Esophagus squamous epithelium (tissue), 4 donors: ENCODE measurements around the gene HSFX1.

Source experiments
- CTCF ChIP-seq, 6 experiments: fragments of 450-650 bp in 4 of 6; fragments of 200-600 bp in 2 of 6; sonication (generic) in 2 of 6; IDR thresholded peaks; one replicate each; pipeline ENCODE4 v1.5.1; 2016 to 2019; ENCODE audit warnings: antibody characterized with exemption in 6 of 6, mild to moderate bottlenecking in 4 of 6, moderate library complexity in 4 of 6
- POLR2A ChIP-seq, 4 donors: fragments of 450-650 bp; IDR thresholded peaks; one replicate each; pipeline ENCODE4 v1.6.1; 2017; ENCODE audit warnings: antibody characterized with exemption in 4 of 4, mild to moderate bottlenecking in 4 of 4, moderate library complexity in 3 of 4

DNA sequence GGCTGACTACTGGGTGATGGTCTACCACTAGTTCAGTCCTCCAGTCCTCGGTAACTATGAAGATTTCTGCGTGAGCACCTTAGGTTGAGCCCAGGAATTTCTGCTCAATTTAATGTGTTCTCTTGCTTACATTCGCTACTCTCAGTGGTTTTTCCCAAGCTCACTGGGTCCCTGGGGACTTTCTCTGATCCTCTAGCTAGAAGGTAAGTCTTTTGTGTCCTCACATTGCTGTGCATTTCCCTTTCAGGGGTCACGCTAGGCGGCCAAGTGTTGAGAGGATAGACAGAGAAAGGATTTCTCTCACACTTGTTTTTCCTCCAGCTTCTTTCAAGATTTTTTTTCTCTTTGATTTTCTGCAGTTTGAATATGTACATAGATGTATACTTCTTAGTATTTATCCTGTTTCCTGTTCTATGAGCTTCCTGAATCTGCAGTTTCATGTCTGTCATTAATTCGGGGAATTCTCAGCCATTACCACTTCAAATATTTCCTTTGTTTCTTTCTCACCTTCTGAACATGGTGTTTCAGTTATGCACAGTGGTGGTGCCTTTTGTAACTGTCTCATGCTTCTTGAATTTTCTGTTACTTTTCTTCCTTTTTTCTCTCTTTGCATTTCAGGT is 25.3 kb downstream of the HSFX1 start:
- TF ChIP-seq CTCF (IDR thresholded peaks at IDR 0.05) = no peak
- no peak for TF ChIP-seq POLR2A (IDR thresholded peaks at IDR 0.05)
